ENCODE data around the gene PAK4. TPM values are rescaled to one million over a fixed set of nuclear protein-coding genes. Genes with fewer than 3 reads are reported as not detected.

Gene PAK4
- total and polyA plus RNA-seq, 10 of the 15 experiments (the other 5 are each of a cell fraction or from before 2014, with no cell fraction given): 0.08 to 19.3 (median 5.9) TPM

GRCh38 chr19:39218230-39219007 lies 92.8 kb downstream of the PAK4 start:
- H3K9ac ChIP-seq (ENCODE audit: control insufficient read depth, insufficient read depth, low read length): no peak overlapping the region
- ATAC-seq (no peak), FAIRE-seq (no peak), DNase-seq (ENCODE audit: low read depth, low spot score) (no peak)
- no peaks in the 10 kb centered on the region for H4K20me1 ChIP-seq (ENCODE audit: control insufficient read depth, insufficient read depth)
- BruUV-seq (replicated peaks): no TSS peak
- no peak overlapping the region for H3K4me3 ChIP-seq
- no peaks in the 10 kb centered on the region; the same call in 2 of the 3 replicates for H3K9me3 ChIP-seq (replicated peaks; ENCODE audit: control insufficient read depth, insufficient read depth, low read length)
- ChIA-PET SMC1A (ENCODE audit: uncharacterized antibody, unreplicated experiment) (interaction anchor here (0.6 to 1.3 kb wide), 3 partner anchors 72 to 1600 kb away, joined by 3 read pairs; partner anchors contain the start of gene GMFG), RAD21 (ENCODE audit: unreplicated experiment) (no interaction called here), POLR2A (no interaction called here), CTCF (interaction anchor here (0.6 to 2.0 kb wide), 2 partner anchors 110 to 1371 kb away, joined by 3 to 5 read pairs; no protein-coding TSS in a partner anchor)
- no peak overlapping the region for H3K27ac ChIP-seq (ENCODE audit: control insufficient read depth, insufficient read depth)
- WGBS (ENCODE audit: insufficient coverage, insufficient replicate concordance, low lambda C conversion rate, missing lambda C conversion rate): 66% methylated on average over 14 of the region's 15 CpGs
- peaks cover 0 to 3% of the 10 kb centered on the region in 2 experiments; a peak in 2 of 4 replicates for H3K27me3 ChIP-seq (replicated peaks in 1 of 2; ENCODE audit: control insufficient read depth in 2 of 2, insufficient read depth in 2 of 2, low read length in 1 of 2)
- no peak overlapping the region for H2AFZ ChIP-seq (ENCODE audit: control insufficient read depth, low read depth, low read length)
- H3K79me2 ChIP-seq (ENCODE audit: control insufficient read depth, insufficient read depth, low read length): no peaks in the 10 kb centered on the region
- intact Hi-C loops (cut with micrococcal nuclease; ENCODE audit: unreplicated experiment): no loop called here
- no peaks in the 10 kb centered on the region for H3K4me1 ChIP-seq (ENCODE audit: control insufficient read depth, insufficient read depth, low read length)
- no peaks in the 10 kb centered on the region for H3K36me3 ChIP-seq (ENCODE audit: control insufficient read depth in 2 of 2, insufficient read depth in 2 of 2, low read length in 1 of 2)
- H3K4me2 ChIP-seq (ENCODE audit: control insufficient read depth, insufficient read depth): no peak overlapping the region
- in situ Hi-C loops (cut with MboI): no loop called here
- TF ChIP-seq ATF7 (IDR thresholded peaks at IDR 0.05; ENCODE audit: low read depth): no peak
- no peak for TF ChIP-seq ELK1 (IDR thresholded peaks at IDR 0.05; ENCODE audit: low read depth, low read length)
- TF ChIP-seq, protein P1, sequence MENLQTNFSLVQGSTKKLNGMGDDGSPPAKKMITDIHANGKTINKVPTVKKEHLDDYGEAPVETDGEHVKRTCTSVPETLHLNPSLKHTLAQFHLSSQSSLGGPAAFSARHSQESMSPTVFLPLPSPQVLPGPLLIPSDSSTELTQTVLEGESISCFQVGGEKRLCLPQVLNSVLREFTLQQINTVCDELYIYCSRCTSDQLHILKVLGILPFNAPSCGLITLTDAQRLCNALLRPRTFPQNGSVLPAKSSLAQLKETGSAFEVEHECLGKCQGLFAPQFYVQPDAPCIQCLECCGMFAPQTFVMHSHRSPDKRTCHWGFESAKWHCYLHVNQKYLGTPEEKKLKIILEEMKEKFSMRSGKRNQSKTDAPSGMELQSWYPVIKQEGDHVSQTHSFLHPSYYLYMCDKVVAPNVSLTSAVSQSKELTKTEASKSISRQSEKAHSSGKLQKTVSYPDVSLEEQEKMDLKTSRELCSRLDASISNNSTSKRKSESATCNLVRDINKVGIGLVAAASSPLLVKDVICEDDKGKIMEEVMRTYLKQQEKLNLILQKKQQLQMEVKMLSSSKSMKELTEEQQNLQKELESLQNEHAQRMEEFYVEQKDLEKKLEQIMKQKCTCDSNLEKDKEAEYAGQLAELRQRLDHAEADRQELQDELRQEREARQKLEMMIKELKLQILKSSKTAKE (IDR thresholded peaks at IDR 0.05; ENCODE audit: low read depth, poor library complexity, severe bottlenecking): no peak
- no peak for TF ChIP-seq ZNF274 (IDR thresholded peaks at IDR 0.05; ENCODE audit: insufficient read depth, insufficient read length)
- TF ChIP-seq CHD2 (IDR thresholded peaks at IDR 0.05; ENCODE audit: borderline replicate concordance, low read depth, low read length): no peak
- TF ChIP-seq, protein P2, sequence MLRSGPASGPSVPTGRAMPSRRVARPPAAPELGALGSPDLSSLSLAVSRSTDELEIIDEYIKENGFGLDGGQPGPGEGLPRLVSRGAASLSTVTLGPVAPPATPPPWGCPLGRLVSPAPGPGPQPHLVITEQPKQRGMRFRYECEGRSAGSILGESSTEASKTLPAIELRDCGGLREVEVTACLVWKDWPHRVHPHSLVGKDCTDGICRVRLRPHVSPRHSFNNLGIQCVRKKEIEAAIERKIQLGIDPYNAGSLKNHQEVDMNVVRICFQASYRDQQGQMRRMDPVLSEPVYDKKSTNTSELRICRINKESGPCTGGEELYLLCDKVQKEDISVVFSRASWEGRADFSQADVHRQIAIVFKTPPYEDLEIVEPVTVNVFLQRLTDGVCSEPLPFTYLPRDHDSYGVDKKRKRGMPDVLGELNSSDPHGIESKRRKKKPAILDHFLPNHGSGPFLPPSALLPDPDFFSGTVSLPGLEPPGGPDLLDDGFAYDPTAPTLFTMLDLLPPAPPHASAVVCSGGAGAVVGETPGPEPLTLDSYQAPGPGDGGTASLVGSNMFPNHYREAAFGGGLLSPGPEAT (IDR thresholded peaks at IDR 0.05; ENCODE audit: low read depth): no peak
- TF ChIP-seq BCL3 (IDR thresholded peaks at IDR 0.05; ENCODE audit: borderline replicate concordance, insufficient read depth, low read depth, low read length, poor library complexity, severe bottlenecking): no peak
- TF ChIP-seq CEBPB (IDR thresholded peaks at IDR 0.05; ENCODE audit: borderline replicate concordance in 1 of 2, low read depth in 2 of 2, low read length in 2 of 2): no peak
- no peak for TF ChIP-seq POU2F2 (IDR thresholded peaks at IDR 0.05; ENCODE audit: borderline replicate concordance, low read depth, low read length)
- TF ChIP-seq POLR2A (IDR thresholded peaks at IDR 0.05; ENCODE audit: low read depth, low read length): no peak
- no peak for TF ChIP-seq SPI1 (IDR thresholded peaks at IDR 0.05; ENCODE audit: borderline replicate concordance, insufficient read depth, low read depth, low read length)
- no peak for TF ChIP-seq BCL11A (IDR thresholded peaks at IDR 0.05; ENCODE audit: low read depth, low read length)
- no peak for TF ChIP-seq RAD51 (IDR thresholded peaks at IDR 0.05)
- TF ChIP-seq MYB (IDR thresholded peaks at IDR 0.05; ENCODE audit: borderline replicate concordance, low read depth, low read length): no peak
- no peak for TF ChIP-seq POLR2AphosphoS5 (IDR thresholded peaks at IDR 0.05; ENCODE audit: low read length)
- TF ChIP-seq IRF3 (IDR thresholded peaks at IDR 0.05): no peak
